VCaP (cell line): Measurements from ENCODE around the gene NMT1.

ENCODE experiments used
- H3K27ac ChIP-seq: fragments of 450-650 bp; 2 replicates; pipeline ENCODE4 v1.5.1; 2017
- CTCF ChIP-seq: fragments of 450-650 bp; conservative IDR thresholded peaks from 2 replicates; pipeline ENCODE4 v1.5.1; 2017; ENCODE audit warnings: mild to moderate bottlenecking, moderate library complexity

NMT1 gene

DNA sequence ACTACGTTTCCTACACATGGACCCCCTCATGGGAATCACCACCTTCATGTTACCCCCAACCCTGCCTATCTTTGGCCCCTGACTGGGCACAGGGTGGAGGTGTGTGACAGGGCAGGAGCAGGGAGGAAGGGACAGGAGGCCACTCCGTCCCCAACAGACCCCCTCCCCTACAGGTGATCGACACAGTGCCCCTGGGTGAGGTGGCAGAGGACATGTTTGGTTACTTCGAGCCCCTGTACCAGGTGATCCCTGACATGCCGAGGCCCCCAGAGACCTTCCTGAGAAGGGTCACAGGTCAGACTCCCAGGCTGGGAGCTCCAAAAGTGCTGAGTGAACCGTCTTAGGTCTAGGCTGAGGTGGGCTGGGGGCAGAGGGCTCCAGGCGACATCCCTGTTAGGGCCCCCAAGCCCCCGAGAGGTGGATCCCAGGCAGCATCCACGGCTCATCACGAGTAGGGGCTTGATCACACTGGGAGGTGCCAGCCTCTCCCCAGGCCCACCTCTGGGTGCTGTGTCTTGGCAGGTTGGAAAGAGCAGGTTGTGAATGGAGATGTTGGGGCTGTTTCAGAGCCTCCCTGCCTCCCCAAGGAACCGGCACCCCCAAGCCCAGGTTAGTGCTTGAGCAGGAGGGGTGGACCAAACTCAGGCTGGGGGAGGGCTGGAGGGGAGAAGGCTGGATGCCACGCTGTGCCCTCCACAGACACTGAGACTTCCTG lies 75.9 kb downstream of the NMT1 start:
- TF ChIP-seq CTCF: no peak
- H3K27ac ChIP-seq: no peak overlapping the region

GRCh38 chr17:45137561-45138305 lies 76.6 kb downstream of the NMT1 start:
- no peak overlapping the region for H3K27ac ChIP-seq
- no peak for TF ChIP-seq CTCF

DNA sequence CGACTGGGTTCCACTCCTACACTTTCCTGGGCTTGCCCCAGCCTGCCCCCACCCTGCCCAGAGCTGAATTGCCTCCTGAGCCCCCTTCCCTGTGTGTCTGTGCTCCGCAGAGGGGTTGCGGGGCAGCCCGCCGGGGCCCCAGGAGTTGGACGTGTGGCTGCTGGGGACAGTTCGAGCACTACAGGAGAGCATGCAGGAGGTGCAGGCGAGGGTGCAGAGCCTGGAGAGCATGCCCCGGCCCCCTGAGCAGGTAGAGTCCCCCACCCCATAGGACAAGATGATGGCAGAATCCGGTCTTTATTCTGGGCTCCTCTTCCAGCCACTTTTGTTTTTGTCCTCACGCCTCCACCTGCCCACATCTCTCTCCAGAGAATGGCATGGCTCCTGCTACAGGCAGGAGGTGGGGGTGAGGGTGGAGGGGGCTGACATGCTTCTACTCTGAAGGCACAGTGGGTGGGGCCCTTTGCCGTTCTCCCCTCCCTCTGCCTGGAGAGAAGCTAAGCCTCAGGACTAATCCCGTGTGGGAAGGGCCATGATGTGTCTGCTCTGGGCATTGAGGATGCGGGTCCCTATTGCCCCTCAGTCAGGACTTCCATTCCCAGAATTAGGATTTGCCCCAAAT lies 77.9 kb downstream of the NMT1 start:
- H3K27ac ChIP-seq: no peak overlapping the region
- TF ChIP-seq CTCF: no peak

DNA sequence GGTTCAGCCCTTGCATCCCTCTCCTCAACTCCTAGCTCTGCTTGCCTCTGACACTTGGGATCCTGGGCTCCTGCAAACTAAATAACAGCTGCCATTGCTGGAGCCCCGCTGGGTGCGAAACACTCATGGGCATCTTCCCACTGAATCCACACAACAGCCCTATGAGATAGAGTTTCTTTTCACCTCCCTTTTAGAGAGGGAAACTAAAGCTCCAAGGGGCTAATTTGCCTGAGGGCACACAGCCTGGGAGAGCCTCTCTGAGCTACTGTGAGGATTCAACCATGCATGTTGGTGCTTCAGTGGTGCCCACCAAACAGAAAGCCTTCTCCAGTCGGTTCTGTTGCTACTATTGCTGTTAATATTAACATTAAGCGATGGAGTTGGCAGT lies 78.4 kb downstream of the NMT1 start:
- no peak overlapping the region for H3K27ac ChIP-seq
- no peak for TF ChIP-seq CTCF

- no peak overlapping the region for H3K27ac ChIP-seq
- TF ChIP-seq CTCF: no peak
These were observed 82.1 kb downstream of the NMT1 start for GRCh38 chr17:45143094-45143670.

DNA sequence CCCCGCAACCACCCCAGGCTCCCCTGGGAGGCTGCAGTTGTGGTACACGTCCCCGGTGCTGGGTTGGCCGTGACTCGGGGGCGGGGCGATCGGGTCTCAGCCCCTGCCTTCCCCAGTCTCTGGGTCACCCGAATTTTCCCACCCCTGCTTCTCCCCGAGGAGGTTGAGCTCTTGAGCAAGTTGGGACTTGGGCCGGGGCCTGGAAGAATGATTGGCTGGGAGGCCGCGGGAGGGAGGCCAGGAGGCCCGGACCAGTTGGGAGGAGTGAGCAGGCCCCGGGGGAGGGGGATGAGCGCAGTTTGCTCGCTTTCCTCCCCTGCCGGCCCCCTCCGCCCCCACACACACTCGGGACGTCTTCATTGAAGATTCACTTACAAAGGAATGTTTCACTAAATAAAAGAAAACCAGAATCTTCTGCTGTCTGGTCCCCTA lies 82.7 kb downstream of the NMT1 start:
- H3K27ac ChIP-seq: no peak overlapping the region
- no peak for TF ChIP-seq CTCF
